Measurements from ENCODE around the gene SS18L1.

DNA sequence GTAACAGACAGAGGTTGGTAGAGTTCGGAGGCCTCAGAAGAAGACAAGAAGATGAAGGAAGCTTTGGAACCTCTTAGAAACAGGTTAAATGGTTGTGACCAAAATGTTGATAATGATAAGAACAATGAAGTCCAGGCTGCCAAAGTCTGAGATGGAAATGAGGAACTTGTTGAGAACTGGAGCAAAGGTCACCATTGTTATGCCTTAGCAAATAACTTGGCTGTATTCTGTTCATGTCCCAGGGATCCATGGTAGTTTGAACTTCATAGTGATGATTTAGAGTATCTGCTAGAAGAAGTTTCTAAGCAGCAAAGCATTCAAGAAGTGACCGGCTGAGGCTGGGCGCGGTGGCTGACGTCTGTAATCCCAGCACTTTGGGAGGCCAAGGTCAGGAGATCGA, 32.4 kb upstream of the SS18L1 start:
- TF ChIP-seq, protein P1, sequence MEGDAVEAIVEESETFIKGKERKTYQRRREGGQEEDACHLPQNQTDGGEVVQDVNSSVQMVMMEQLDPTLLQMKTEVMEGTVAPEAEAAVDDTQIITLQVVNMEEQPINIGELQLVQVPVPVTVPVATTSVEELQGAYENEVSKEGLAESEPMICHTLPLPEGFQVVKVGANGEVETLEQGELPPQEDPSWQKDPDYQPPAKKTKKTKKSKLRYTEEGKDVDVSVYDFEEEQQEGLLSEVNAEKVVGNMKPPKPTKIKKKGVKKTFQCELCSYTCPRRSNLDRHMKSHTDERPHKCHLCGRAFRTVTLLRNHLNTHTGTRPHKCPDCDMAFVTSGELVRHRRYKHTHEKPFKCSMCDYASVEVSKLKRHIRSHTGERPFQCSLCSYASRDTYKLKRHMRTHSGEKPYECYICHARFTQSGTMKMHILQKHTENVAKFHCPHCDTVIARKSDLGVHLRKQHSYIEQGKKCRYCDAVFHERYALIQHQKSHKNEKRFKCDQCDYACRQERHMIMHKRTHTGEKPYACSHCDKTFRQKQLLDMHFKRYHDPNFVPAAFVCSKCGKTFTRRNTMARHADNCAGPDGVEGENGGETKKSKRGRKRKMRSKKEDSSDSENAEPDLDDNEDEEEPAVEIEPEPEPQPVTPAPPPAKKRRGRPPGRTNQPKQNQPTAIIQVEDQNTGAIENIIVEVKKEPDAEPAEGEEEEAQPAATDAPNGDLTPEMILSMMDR (IDR thresholded peaks at IDR 0.05): no peak
- TF ChIP-seq POLR2A (IDR thresholded peaks at IDR 0.05): no peak

Measured in right lobe of liver (tissue), 4 donors.